Activated T-cell treated with anti-CD3 and anti-CD28 coated beads, Interleukin-2, amount 50 U/mL, for 4 hours (primary cell): ENCODE results near the gene GLT1D1. TPM values are rescaled to one million over a fixed set of nuclear protein-coding genes. Genes with fewer than 3 reads are reported as not detected.
A peak's percentile ranks its signal among the peaks of the same experiment; 100 is the strongest.

Source experiments
- ATAC-seq, 2 donors: fragments of 200-7000 bp; cut with Tn5 transposase; one replicate each; pipeline ENCODE4 v1.10.0; 2021
- DNase-seq: peaks from one replicate; pipeline ENCODE4 v3.0.0-alpha.2; 2020
- H3K27me3 Mint-ChIP-seq: one replicate; pipeline ENCODE4 v1.8.0; 2021; ENCODE audit warnings: low read depth, mixed read lengths
- H3K36me3 Mint-ChIP-seq: one replicate; pipeline ENCODE4 v1.8.0; 2022; ENCODE audit warnings: mixed read lengths; ENCODE audit not compliant: insufficient read depth
- H3K4me1 Mint-ChIP-seq: one replicate; pipeline ENCODE4 v1.8.0; 2021; ENCODE audit warnings: low read depth, mixed read lengths
- H3K4me3 Mint-ChIP-seq: one replicate; pipeline ENCODE4 v1.8.0; 2021; ENCODE audit warnings: mild to moderate bottlenecking, moderate library complexity, mixed read lengths
- H3K9me3 Mint-ChIP-seq: one replicate; pipeline ENCODE4 v1.8.0; 2021; ENCODE audit warnings: mixed read lengths
- total RNA-seq, 3 donors: library from RNA; stranded (reverse); gene quantifications; one replicate each; pipeline ENCODE4 v1.2.1, GENCODE V29; 2021

The GLT1D1 gene
- total RNA-seq, 3 donors from 2014 or later: 0.08 to 0.18 (median 0.15) TPM

DNA sequence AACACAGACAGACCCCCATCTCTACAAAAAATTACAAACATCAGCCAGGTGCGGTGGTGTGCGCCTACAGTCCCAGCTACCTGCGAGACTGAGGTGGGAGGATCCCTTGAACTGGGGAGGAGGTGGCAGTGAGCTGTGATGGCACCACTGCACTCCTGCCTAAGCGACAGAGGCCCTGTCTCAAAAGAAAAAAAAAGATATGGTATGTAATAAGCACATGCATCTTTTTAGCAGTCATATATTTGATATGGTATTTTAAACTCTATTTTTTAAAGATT, 36.7 kb upstream of the GLT1D1 start:
- H3K36me3 Mint-ChIP-seq: peaks cover 25% of the 10 kb centered on the region
- H3K27me3 Mint-ChIP-seq: no peaks in the 10 kb centered on the region
- ATAC-seq (no peak), DNase-seq (no peak)
- H3K4me1 Mint-ChIP-seq: peaks cover 64% of the 10 kb centered on the region
- no peaks in the 10 kb centered on the region for H3K9me3 Mint-ChIP-seq
- H3K4me3 Mint-ChIP-seq: no peak overlapping the region

- H3K4me3 Mint-ChIP-seq: no peak overlapping the region
- DNase-seq: no peak
- peaks cover 27% of the 10 kb centered on the region for H3K36me3 Mint-ChIP-seq
Observed at GRCh38 chr12:128817111-128818015, 35.9 kb upstream of the GLT1D1 start.

GRCh38 chr12:128818065-128819022, 34.9 kb upstream of the GLT1D1 start:
- Mint-ChIP-seq H3K4me1 (peaks cover 64% of the 10 kb centered on the region), H3K9me3 (no peaks in the 10 kb centered on the region), H3K4me3 (no peak overlapping the region), H3K27me3 (no peaks in the 10 kb centered on the region), H3K36me3 (peaks cover 25% of the 10 kb centered on the region)
- ATAC-seq (no peak), DNase-seq (no peak)

More at GRCh38 chr12:128817111-128818015, 35.9 kb upstream of the GLT1D1 start:
- Mint-ChIP-seq H3K4me1 (peaks cover 66% of the 10 kb centered on the region), H3K9me3 (no peaks in the 10 kb centered on the region), H3K27me3 (no peaks in the 10 kb centered on the region)
- ATAC-seq: no peak

- ATAC-seq: no peak
- Mint-ChIP-seq H3K4me3 (no peak overlapping the region), H3K27me3 (no peaks in the 10 kb centered on the region), H3K36me3 (peaks cover 15% of the 10 kb centered on the region), H3K9me3 (no peaks in the 10 kb centered on the region), H3K4me1 (peaks cover 60% of the 10 kb centered on the region)
- DNase-seq: no peak
Observed at GRCh38 chr12:128819293-128820144, 33.8 kb upstream of the GLT1D1 start.

DNA sequence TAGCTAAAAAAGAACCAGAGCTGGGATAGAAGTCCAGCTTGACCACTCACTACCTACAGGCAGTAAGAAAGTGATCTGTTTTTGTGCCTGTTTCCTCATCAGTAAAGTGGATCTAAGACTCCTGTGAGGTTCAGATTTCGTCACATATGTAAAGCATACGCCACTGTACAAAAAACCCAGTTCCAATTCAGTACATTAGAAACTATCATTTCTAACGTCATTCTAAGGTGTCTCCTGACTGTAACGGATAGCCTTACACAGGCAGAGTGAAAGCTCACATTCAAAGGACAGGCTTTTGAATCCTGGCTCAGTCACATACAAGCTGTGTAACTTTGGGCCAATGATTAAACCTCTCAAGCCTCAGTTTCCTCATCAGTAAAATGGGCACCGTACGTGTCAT, 33.0 kb upstream of the GLT1D1 start:
- Mint-ChIP-seq H3K27me3 (no peaks in the 10 kb centered on the region), H3K9me3 (no peaks in the 10 kb centered on the region), H3K4me3 (no peak overlapping the region), H3K4me1 (peaks cover 55% of the 10 kb centered on the region), H3K36me3 (peaks cover 10% of the 10 kb centered on the region)
- ATAC-seq (no peak), DNase-seq (no peak)

- Mint-ChIP-seq H3K36me3 (peaks cover 10% of the 10 kb centered on the region), H3K4me1 (peaks cover 52% of the 10 kb centered on the region), H3K27me3 (no peaks in the 10 kb centered on the region), H3K9me3 (no peaks in the 10 kb centered on the region), H3K4me3 (peak overlapping the region; percentile 42)
- DNase-seq (no peak), ATAC-seq (no peak)
Observed at GRCh38 chr12:128820723-128821432, 32.4 kb upstream of the GLT1D1 start.

GRCh38 chr12:128823216-128823915, 29.9 kb upstream of the GLT1D1 start:
- Mint-ChIP-seq H3K4me1 (peaks cover 32% of the 10 kb centered on the region), H3K27me3 (no peaks in the 10 kb centered on the region), H3K4me3 (peak overlapping the region; percentile 83), H3K36me3 (peaks cover 10% of the 10 kb centered on the region), H3K9me3 (no peaks in the 10 kb centered on the region)
- ATAC-seq (peak; percentile 35 to 66), DNase-seq (peak; percentile 10)

GRCh38 chr12:128823916-128824839, 29.1 kb upstream of the GLT1D1 start, which contains the start of gene SLC15A4:
Gene SLC15A4 (minus strand): TSS chr12:128823958. CDS start chr12:128823943, 15 bp downstream.
- peak; percentile 97 for ATAC-seq
- peaks cover 28% of the 10 kb centered on the region for H3K4me1 Mint-ChIP-seq

GRCh38 chr12:128825835-128826234, 27.4 kb upstream of the GLT1D1 start:
- DNase-seq (no peak), ATAC-seq (no peak)
- no peaks in the 10 kb centered on the region for H3K9me3 Mint-ChIP-seq
- H3K36me3 Mint-ChIP-seq: peaks cover 5% of the 10 kb centered on the region
- peaks cover 29% of the 10 kb centered on the region for H3K4me1 Mint-ChIP-seq
- H3K27me3 Mint-ChIP-seq: peaks cover 5% of the 10 kb centered on the region
- no peak overlapping the region for H3K4me3 Mint-ChIP-seq

More at GRCh38 chr12:128823916-128824839, 29.1 kb upstream of the GLT1D1 start, which contains the start of gene SLC15A4:
- H3K4me3 Mint-ChIP-seq: peak within 1 kb of the TSS; percentile 83
- H3K27me3 Mint-ChIP-seq: peaks cover 5% of the 10 kb centered on the region
- peaks cover 10% of the 10 kb centered on the region for H3K36me3 Mint-ChIP-seq
- DNase-seq: peak; percentile 87
- H3K9me3 Mint-ChIP-seq: no peaks in the 10 kb centered on the region

DNA sequence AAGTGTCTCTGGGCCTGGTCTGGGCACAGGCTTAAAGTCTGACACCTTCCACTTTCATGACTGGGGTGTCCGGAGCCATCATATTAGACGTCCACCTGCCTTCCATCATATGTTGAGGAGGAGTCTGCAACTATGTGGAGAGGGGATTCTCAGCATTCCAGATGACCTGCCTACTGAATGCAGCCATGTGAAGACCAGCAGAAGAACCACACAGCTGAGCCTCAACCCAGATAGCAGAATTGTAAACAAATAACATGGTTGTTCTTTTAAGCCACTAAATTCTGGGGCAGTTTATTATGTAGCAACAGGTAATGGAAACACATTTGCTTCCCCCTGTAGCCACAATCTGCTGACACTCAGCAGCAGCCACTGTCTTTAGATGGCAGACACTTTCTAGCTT, 25.6 kb upstream of the GLT1D1 start:
- Mint-ChIP-seq H3K9me3 (no peaks in the 10 kb centered on the region), H3K27me3 (peaks cover 5% of the 10 kb centered on the region), H3K4me1 (peaks cover 15% of the 10 kb centered on the region), H3K4me3 (no peak overlapping the region), H3K36me3 (no peaks in the 10 kb centered on the region)
- no peak for ATAC-seq
- DNase-seq: no peak

- Mint-ChIP-seq H3K36me3 (no peaks in the 10 kb centered on the region), H3K9me3 (no peaks in the 10 kb centered on the region), H3K27me3 (peaks cover 10% of the 10 kb centered on the region), H3K4me3 (no peak overlapping the region), H3K4me1 (peaks cover 12% of the 10 kb centered on the region)
- DNase-seq (no peak), ATAC-seq (peak; percentile 77 to 83)
Observed at GRCh38 chr12:128829861-128830504, 23.3 kb upstream of the GLT1D1 start.

DNA sequence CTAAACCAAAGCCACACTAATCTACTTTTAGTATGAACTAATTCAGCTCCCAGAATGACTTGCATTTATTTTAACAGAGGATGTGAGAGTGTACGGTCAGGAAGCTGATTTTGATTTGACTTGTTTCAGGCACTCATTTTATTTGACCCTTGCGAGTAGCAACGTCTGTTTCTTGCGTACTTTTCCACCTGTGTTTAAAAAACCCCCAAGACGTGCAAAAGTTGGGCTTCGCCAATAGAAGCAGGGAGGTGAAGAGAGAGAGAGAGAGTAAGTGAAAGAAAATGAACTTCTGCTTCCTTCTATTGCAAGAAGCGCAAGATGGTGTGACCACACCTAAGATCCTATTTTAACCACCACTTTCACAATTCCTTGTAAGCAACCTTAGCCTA, 22.8 kb upstream of the GLT1D1 start:
- no peaks in the 10 kb centered on the region for H3K36me3 Mint-ChIP-seq
- H3K4me1 Mint-ChIP-seq: peaks cover 12% of the 10 kb centered on the region
- DNase-seq: no peak
- no peaks in the 10 kb centered on the region for H3K9me3 Mint-ChIP-seq
- no peak for ATAC-seq
- peaks cover 10% of the 10 kb centered on the region for H3K27me3 Mint-ChIP-seq
- H3K4me3 Mint-ChIP-seq: no peak overlapping the region
